Measurements from ENCODE around the gene IRF6. TPM values are rescaled to one million over a fixed set of nuclear protein-coding genes. Genes with fewer than 3 reads are reported as not detected.

The IRF6 gene
- total and polyA plus RNA-seq, 2 of the 8 experiments (the other 6 are each of a cell fraction or from before 2014, with no cell fraction given): 9.6 to 13.4 TPM

GRCh38 chr1:209772126-209772525 lies 33.8 kb downstream of the IRF6 start:
- no peak overlapping the region; a peak in 1 of 7 replicates for H3K9ac ChIP-seq (replicated peaks in 1 of 4; ENCODE audit: extremely low read depth in 1 of 4, low read depth in 3 of 4, low read length in 3 of 4)
- TF ChIP-seq JUN (IDR thresholded peaks at IDR 0.05; ENCODE audit: low read depth, low read length) (no peak), SIRT6 (IDR thresholded peaks at IDR 0.05; ENCODE audit: low read length) (no peak), KDM4A (IDR thresholded peaks at IDR 0.05; ENCODE audit: low read depth, low read length, severe bottlenecking) (no peak), EP300 (IDR thresholded peaks at IDR 0.05; ENCODE audit: borderline replicate concordance in 1 of 2, low read depth in 2 of 2, low read length in 2 of 2) (no peak), POLR2A (IDR thresholded peaks at IDR 0.05; ENCODE audit: control extremely low read depth in 1 of 2, low read depth in 2 of 2, low read length in 2 of 2) (no peak), BCL11A (IDR thresholded peaks at IDR 0.05; ENCODE audit: low read depth in 2 of 2, low read length in 2 of 2) (no peak), HDAC2 (IDR thresholded peaks at IDR 0.05; ENCODE audit: borderline replicate concordance in 1 of 2, low read depth in 2 of 2, low read length in 2 of 2) (no peak), KDM1A (IDR thresholded peaks at IDR 0.05; ENCODE audit: borderline replicate concordance, low read length) (no peak), POU5F1 (IDR thresholded peaks at IDR 0.05; ENCODE audit: low read depth, low read length) (no peak)
- TF ChIP-seq, protein P1, sequence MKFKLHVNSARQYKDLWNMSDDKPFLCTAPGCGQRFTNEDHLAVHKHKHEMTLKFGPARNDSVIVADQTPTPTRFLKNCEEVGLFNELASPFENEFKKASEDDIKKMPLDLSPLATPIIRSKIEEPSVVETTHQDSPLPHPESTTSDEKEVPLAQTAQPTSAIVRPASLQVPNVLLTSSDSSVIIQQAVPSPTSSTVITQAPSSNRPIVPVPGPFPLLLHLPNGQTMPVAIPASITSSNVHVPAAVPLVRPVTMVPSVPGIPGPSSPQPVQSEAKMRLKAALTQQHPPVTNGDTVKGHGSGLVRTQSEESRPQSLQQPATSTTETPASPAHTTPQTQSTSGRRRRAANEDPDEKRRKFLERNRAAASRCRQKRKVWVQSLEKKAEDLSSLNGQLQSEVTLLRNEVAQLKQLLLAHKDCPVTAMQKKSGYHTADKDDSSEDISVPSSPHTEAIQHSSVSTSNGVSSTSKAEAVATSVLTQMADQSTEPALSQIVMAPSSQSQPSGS (IDR thresholded peaks at IDR 0.05; ENCODE audit: low read length): no peak
- H3K27ac ChIP-seq (ENCODE audit: low read depth, low read length): no peak overlapping the region
- no peak overlapping the region for H3K4ac ChIP-seq (replicated peaks; ENCODE audit: insufficient read length, low read depth, low read length)
- ChIA-PET CTCF (ENCODE audit: partially characterized antibody) (interaction anchor here (0.7 to 1.4 kb wide), 2 partner anchors 24 to 459 kb away, joined by 3 to 4 read pairs; no protein-coding TSS in a partner anchor), POLR2A (ENCODE audit: partially characterized antibody) (interaction anchor here (0.7 to 3.8 kb wide), 2 partner anchors 12 to 602 kb away, joined by 3 to 20 read pairs; partner anchors contain the start of gene C1orf74)
- no peak overlapping the region for H2BK15ac ChIP-seq (ENCODE audit: low read length)
- H2BK12ac ChIP-seq (ENCODE audit: low read depth, low read length): no peak overlapping the region
- H3K23me2 ChIP-seq (ENCODE audit: low read depth, low read length): peaks cover 13% of the 10 kb centered on the region; the same call in 1 of the 2 replicates
- no peak overlapping the region for H2AK5ac ChIP-seq (ENCODE audit: low read depth, low read length)
- no peak overlapping the region for H2BK5ac ChIP-seq (ENCODE audit: low read depth, low read length)
- H4K5ac ChIP-seq (ENCODE audit: insufficient read length, low read depth, low read length): no peak overlapping the region
- peaks cover 0 to 11% of the 10 kb centered on the region in 2 experiments for H4K20me1 ChIP-seq (replicated peaks in 1 of 2; ENCODE audit: control insufficient read depth in 1 of 2, insufficient read depth in 2 of 2, low read length in 2 of 2)
- H2BK120ac ChIP-seq (replicated peaks; ENCODE audit: low read depth, low read length): no peak overlapping the region
- peaks cover 0 to 2% (median 0%) of the 10 kb centered on the region in 4 experiments; a peak in 1 of 7 replicates for H3K27me3 ChIP-seq (replicated peaks in 1 of 4; ENCODE audit: control insufficient read depth in 3 of 4, extremely low read depth in 1 of 4, insufficient read depth in 3 of 4, low read length in 3 of 4)
- H3K79me1 ChIP-seq (ENCODE audit: low read depth, low read length): no peaks in the 10 kb centered on the region
- H3K4me3 ChIP-seq (ENCODE audit: extremely low read depth in 1 of 4, insufficient read depth in 2 of 4, low read depth in 3 of 4, low read length in 4 of 4): no peak overlapping the region
- H4K8ac ChIP-seq (ENCODE audit: extremely low read depth, insufficient read depth, low read length): no peak overlapping the region
- H2BK20ac ChIP-seq (ENCODE audit: low read length): no peak overlapping the region
- H3K79me2 ChIP-seq (ENCODE audit: control insufficient read depth in 1 of 2, insufficient read depth in 2 of 2, low read length in 2 of 2): no peaks in the 10 kb centered on the region
- no peak overlapping the region for H4K91ac ChIP-seq (replicated peaks; ENCODE audit: insufficient read length, low read length)
- DNase-seq (ENCODE audit: low read depth in 1 of 2, low spot score in 2 of 2) (no peak), FAIRE-seq (no peak)
- no peak overlapping the region for H3K56ac ChIP-seq (replicated peaks; ENCODE audit: insufficient read length, low read depth, low read length)
- no peak overlapping the region for H3K4me2 ChIP-seq (ENCODE audit: insufficient read depth in 1 of 2, low read depth in 2 of 2, low read length in 2 of 2)
- no peak overlapping the region for H3K18ac ChIP-seq (ENCODE audit: extremely low read depth, low read length)
- no peaks in the 10 kb centered on the region; a peak in 1 of 8 replicates for H3K36me3 ChIP-seq (ENCODE audit: control insufficient read depth in 2 of 4, insufficient read depth in 4 of 4, low read length in 3 of 4)
- 86% methylated on average over 6 of the region's 6 CpGs; no CpG with 5 or more reads in 1 of the 2 experiments for WGBS, 2 experiments (ENCODE audit: extremely low coverage in 1 of 2, insufficient coverage in 1 of 2, insufficient read length in 1 of 2, insufficient replicate concordance in 2 of 2, low coverage in 1 of 2, low lambda C conversion rate in 2 of 2, missing lambda C conversion rate in 1 of 2)
- H3K9me3 ChIP-seq (ENCODE audit: insufficient read depth in 2 of 2, low read depth in 1 of 2, low read length in 1 of 2): peaks cover 5 to 8% of the 10 kb centered on the region in 2 experiments; a peak in 2 of 4 replicates
- no peak overlapping the region for H2AFZ ChIP-seq (ENCODE audit: low read length)
- no peaks in the 10 kb centered on the region; a peak in 1 of 7 replicates for H3K4me1 ChIP-seq (replicated peaks in 1 of 4; ENCODE audit: control insufficient read depth in 3 of 4, insufficient read depth in 4 of 4, low read length in 3 of 4)
- H3K14ac ChIP-seq (ENCODE audit: insufficient read length): no peak overlapping the region
- no peak overlapping the region for H3K23ac ChIP-seq (ENCODE audit: insufficient read length)

Measured in H1 (cell line).